Tibial nerve (tissue), 4 donors: ENCODE results near the gene CHST12.

Source experiments
- CTCF ChIP-seq, 5 experiments: fragments of 200-600 bp in 3 of 5; fragments of 450-650 bp in 2 of 5; sonication (generic) in 3 of 5; IDR thresholded peaks; one replicate each; pipeline ENCODE4 v1.5.1; 2016 to 2019; ENCODE audit warnings: antibody characterized with exemption in 5 of 5, mild to moderate bottlenecking in 3 of 5, moderate library complexity in 2 of 5
- EP300 ChIP-seq, 2 donors: sonication (generic); formaldehyde crosslinking; IDR thresholded peaks; one replicate each; pipeline ENCODE4 v1.6.1; 2017; ENCODE audit warnings: antibody characterized with exemption in 2 of 2, mild to moderate bottlenecking in 1 of 2
- POLR2A ChIP-seq, 2 donors: fragments of 450-650 bp; IDR thresholded peaks; one replicate each; pipeline ENCODE4 v1.6.1; 2017; ENCODE audit warnings: antibody characterized with exemption in 2 of 2, mild to moderate bottlenecking in 2 of 2, moderate library complexity in 2 of 2

GRCh38 chr7:2481195-2481594 is 77.8 kb downstream of the CHST12 start:
- TF ChIP-seq CTCF (IDR thresholded peaks at IDR 0.05), result no peak
- no peak for TF ChIP-seq EP300 (IDR thresholded peaks at IDR 0.05)
- TF ChIP-seq POLR2A (IDR thresholded peaks at IDR 0.05), result no peak
